Subcutaneous adipose tissue (tissue), 4 donors: Measurements from ENCODE around the gene C19orf44. TPM values are rescaled to one million over a fixed set of nuclear protein-coding genes. Genes with fewer than 3 reads are reported as not detected.

Experiments used
- total RNA-seq, 4 donors: library from RNA; depleted of rRNA; stranded (reverse); fragments of >200 nt; gene quantifications; one replicate each; pipeline ENCODE4 v1.1.0, GENCODE V29; 2016
- TF ChIP-seq, protein P1 (sequence below): fragments of 450-650 bp; IDR thresholded peaks from one replicate; pipeline ENCODE4 v1.5.1; 2016; ENCODE audit warnings: low read depth, mild to moderate bottlenecking, control low read depth, antibody characterized with exemption, moderate library complexity

Gene C19orf44
- total RNA-seq, 4 donors from 2014 or later = 2.9 to 9.5 (median 6.3) TPM

GRCh38 chr19:16541526-16542044 is 45.4 kb downstream of the C19orf44 start:
- TF ChIP-seq, protein P1, sequence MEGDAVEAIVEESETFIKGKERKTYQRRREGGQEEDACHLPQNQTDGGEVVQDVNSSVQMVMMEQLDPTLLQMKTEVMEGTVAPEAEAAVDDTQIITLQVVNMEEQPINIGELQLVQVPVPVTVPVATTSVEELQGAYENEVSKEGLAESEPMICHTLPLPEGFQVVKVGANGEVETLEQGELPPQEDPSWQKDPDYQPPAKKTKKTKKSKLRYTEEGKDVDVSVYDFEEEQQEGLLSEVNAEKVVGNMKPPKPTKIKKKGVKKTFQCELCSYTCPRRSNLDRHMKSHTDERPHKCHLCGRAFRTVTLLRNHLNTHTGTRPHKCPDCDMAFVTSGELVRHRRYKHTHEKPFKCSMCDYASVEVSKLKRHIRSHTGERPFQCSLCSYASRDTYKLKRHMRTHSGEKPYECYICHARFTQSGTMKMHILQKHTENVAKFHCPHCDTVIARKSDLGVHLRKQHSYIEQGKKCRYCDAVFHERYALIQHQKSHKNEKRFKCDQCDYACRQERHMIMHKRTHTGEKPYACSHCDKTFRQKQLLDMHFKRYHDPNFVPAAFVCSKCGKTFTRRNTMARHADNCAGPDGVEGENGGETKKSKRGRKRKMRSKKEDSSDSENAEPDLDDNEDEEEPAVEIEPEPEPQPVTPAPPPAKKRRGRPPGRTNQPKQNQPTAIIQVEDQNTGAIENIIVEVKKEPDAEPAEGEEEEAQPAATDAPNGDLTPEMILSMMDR = no peak

GRCh38 chr19:16542045-16542909 is 46.1 kb downstream of the C19orf44 start, which contains the start of gene CHERP:
CHERP (minus strand) TSS chr19:16542437; CDS start chr19:16542378, 59 bp downstream.
- TF ChIP-seq, protein P1 = no peak

- TF ChIP-seq, protein P1 = no peak
Measured at GRCh38 chr19:16542910-16543472, 46.8 kb downstream of the C19orf44 start.

- TF ChIP-seq, protein P1 = no peak
Measured at GRCh38 chr19:16544473-16545231, 48.5 kb downstream of the C19orf44 start.

DNA sequence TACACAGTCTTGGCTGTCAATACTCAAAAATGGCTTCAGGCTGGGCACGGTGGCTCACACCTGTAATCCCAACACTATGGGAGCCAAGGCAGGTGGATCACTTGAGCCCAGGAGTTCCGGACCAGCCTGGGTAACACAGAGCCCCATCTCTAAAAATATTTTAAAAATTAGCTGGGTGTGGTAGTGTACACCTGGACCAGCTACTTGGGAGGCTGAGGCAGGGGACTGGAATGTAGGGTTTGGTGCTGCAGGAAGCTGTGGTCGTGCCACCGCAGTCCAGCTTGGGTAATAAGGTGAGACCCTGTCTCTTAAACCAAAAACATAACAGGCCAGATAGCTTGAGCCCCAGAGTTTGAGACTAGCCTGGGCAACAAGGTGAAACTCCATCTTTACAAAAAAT is 52.8 kb downstream of the C19orf44 start:
- TF ChIP-seq, protein P1 = no peak

DNA sequence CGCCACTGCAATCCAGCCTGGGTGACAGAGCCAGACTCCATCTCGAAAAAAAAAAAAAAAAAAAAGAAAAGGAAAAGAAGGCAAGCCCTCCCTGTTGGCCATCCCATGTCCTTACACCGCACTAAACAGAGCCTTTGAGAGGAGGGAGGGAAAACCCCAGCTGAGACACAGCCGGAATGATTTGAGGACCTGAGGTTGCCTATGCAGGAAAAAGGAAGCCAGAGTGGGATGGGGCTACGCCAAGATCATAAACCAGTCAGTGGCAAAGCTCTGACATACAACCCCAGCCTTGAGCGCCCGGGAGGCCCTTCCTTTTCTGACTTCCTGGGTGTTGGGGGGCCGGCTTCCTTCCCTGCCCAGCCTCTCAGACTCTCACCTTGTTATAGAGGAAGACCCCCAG is 58.6 kb downstream of the C19orf44 start:
- TF ChIP-seq, protein P1 = no peak

DNA sequence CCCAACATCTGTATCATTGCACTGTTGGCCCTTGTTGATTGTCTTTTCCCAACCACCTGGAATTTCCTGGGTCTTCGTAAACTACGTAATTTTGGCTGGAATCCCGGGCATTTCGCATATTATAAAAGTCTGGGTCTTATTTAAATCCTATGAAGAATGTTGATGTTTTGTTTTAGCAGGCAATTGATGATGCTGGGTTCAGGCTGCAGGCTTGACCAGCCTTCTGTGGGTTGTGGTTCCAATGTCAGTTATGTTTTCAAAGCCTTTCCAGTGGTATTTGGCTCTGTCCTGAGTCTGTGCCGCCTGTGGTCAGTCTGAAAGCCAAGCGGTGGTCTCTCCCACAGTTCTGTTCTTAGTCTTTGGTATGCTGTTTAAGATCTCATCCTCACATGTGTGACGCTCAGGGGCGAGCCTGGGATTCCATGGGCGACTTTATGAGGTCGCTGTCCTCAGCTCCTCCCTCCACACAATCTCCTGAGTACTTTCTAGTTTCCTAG is 63.6 kb downstream of the C19orf44 start:
- TF ChIP-seq, protein P1 = no peak
